ENCODE results near the gene CCDC12.

CCDC12 gene

DNA sequence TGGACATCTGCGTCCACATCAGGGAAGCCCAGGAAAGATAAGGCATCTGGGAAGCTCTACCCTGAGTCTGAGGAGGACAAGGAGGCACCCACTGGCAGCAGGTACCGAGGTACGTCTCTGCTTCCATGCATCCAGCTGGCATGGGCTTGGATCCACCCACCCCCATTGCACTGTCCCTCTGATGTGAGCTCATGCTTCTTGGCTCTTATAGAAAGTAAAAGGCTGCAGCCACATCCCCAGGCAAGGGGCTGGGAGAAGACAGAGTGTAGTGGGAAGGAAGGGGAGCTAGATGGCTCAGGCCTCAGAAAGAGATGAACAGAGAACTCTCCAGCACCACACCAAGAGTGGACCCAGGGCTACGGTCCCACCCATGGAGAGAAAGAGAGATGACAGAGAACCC lies 80.8 kb downstream of the CCDC12 start:
- no peak overlapping the region for H3K4me3 ChIP-seq (ENCODE audit: low read depth, low read length)

DNA sequence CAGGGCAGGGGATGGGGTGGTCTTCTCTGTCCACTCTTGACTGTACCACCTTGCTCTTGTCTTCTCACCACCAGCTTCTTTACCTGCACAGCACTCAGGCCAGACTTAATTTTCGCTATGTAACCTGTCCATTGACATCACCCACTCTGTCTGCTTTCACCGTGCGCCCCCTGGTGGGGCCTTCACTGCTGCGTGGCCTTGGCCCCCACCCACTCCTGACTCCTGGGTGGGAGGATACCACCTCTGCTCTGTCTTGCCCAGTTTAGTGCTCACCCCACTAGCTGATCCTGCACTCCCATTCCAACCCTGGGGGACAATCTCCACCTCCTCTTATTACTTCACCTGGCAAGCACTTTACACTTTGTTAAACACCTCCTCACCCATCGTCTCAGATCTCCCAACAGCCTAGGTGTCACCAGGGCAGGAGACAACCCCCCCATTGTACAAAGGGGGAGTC lies 81.3 kb downstream of the CCDC12 start:
- H3K4me3 ChIP-seq (ENCODE audit: low read depth, low read length), result no peak overlapping the region

DNA sequence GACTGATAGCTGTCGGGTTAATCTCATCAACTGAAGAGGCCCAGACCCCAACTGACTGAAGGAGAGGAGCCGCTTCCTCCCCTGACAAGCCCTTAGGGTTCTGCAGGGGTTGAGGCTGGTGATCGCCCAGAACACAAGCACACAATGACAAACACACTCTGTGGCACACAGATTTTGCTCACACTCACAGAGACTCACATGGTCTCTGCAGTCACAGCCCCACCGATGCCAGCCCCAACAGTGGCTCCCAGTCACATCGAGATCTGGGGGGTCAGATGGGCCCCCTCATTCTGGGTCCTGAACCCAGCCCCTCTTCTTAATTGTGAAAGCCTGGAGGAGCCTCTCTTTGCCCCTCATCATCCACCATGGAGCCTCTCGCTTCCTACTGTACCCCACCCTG lies 82.3 kb downstream of the CCDC12 start:
- no peak overlapping the region for H3K4me3 ChIP-seq (ENCODE audit: low read depth, low read length)

DNA sequence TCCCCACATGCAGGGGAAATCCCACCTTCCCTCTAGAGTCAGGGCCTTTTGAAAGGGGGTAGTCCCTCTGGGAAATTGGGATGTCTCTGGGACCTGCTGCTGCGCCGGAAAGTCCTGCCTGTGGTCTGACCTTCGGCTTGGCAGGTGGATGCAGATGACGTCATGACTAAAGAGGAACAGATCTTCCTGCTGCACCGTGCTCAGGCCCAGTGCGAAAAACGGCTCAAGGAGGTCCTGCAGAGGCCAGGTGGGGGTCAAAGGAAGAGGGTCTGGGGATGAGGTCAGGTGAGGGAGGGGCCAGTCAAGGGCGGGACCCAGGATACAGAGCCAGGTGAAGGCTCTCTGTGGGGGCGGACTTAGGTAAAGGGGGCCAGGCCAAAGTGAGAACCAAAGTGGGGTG lies 82.8 kb downstream of the CCDC12 start:
- H3K4me3 ChIP-seq (ENCODE audit: low read depth, low read length), result no peak overlapping the region

DNA sequence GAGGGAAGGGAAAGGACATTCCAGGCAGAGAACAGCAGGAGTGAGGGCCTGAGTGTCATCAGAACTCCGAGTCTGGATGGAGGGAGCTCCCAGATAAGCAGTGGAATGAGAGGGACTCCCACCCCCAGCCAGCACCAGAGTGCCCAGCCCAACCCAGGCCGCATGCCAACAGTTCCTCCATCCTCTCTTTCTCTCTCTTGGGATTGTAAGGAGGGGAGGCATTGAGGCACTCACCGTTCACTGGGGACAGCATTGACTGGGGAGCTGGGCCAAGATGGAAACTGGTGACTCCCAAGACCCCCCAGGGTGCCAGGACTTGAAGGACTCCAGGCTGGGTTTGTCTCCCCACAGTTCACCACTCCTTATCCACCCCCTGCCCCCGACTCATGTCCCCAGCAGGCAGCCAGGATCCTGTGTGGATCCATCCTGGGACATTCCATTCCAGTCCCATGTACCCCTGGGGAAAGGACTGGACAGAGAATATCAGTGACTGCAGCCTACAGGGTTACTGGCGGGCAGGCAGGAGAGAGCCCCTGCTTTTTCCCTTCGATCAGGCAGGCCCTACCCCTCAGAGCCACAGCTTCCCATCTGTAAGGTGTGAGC lies 83.3 kb downstream of the CCDC12 start:
- no peak overlapping the region for H3K4me3 ChIP-seq (ENCODE audit: low read depth, low read length)

DNA sequence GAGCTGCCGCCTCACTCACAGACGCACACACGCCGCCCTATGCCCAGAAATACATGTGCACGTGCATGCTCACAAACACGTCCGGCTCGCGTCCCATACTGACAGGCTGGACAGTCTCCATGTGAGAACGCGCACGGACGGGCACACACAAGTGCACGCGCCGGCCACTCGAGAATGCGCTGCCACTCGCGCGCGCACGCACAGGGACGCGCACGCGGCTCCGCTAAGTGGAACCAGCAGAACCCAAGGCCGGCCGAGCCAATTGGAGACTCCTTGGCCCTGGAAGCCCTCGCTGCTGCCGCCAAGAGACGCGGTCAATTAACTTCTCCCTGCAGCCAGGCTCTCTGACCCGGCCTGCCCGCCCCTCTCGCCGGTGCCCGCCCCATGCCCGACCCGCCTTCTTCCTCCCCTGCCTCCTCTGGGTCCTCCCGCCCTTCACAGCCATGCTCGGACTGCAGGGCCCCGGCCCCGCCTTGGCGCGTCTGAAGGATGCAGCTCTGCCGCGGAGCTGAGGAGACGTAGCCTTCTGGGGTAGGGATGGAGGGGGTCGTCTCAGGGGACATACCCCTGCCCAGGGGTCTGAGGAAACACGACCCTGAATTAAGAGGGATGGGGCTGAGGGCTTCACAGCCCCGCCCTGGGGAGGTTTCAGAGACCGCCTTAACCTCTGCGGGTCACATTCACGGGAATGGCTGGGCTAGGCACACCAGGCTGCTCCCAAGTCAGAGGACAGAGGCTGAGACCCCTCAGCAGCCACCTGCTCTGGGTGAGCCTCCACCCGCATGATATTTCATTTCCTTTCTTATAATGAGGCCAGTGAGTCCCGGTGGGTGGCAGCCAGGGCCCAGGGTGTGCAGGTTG lies 84.0 kb downstream of the CCDC12 start:
- H3K4me3 ChIP-seq (ENCODE audit: low read depth, low read length), result peak overlapping the region; percentile 33

DNA sequence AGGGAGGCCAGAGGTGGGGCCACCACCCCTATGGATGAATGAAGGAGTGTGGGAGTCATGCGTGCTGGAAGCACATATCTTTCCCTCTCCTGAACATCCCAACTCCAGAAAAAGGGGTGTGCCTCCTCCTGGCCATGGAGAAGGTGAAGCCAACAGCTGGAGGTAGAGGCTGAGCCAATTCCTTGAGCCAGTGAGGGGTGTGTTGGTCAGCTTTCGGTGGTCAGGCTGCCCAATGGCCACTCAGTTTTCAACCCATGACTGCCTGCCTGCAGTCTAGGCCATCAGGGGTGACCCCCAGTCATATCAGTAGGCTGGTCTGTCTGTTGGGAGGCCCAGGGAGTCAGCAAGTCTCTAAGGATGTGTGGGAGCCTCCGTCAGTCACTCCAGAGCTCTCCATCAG lies 85.4 kb downstream of the CCDC12 start:
- no peak overlapping the region for H3K4me3 ChIP-seq (ENCODE audit: low read depth, low read length)

DNA sequence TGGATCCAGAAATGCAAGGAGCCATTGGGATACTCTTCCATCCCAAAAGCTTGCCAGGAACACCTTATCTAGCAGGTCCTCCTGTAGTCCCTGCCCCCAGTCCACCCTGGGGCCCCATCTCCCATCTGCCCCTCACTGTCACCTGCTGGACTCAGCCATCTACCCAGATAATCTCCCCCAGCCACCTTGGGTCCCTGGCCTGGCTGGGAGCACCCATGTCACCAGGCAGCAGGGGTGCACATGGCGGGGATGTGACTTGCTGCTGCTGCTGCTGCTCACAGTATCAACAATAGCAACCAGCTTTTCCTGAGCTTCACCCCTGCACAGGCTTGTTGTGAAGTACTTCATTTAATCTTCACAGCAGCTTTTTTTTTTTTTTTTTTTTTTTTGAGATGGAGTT lies 86.4 kb downstream of the CCDC12 start:
- no peak overlapping the region for H3K4me3 ChIP-seq (ENCODE audit: low read depth, low read length)

DNA sequence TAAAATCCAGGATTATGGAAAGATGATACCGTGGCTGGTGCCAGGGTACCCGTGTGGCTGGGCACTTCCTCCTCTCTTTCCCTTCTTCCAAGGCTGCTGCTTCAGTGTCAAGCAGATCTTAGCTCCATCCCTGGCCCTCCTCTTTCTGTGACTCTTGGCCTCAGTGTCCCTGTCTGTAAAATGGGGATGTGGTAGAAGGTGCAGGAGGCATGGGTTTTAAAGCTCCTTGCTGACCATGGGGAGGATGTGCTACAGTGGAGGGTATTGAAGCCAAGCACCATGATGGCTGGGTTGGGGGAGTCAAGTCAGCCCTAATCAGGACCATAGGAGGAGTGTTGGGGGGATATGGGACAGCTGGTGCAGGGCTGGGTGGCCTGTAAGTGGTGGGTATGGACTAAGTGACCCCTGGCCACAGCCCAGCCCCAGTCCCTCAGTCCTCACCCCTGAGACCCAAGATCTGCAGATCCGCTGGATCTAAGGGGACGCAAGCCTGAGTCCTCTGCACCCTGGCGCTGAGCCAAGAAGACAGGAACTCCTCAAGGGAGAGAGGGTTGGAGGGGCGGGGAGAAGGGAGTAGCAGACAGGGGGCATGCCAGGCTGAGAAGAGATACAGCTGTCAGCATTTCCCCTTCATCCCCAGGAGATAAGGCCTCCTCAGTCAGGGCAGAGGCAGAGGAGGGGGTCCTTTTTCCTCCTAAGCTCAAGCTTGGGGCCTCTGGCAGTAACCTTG lies 87.0 kb downstream of the CCDC12 start:
- no peak overlapping the region for H3K4me3 ChIP-seq (ENCODE audit: low read depth, low read length)

DNA sequence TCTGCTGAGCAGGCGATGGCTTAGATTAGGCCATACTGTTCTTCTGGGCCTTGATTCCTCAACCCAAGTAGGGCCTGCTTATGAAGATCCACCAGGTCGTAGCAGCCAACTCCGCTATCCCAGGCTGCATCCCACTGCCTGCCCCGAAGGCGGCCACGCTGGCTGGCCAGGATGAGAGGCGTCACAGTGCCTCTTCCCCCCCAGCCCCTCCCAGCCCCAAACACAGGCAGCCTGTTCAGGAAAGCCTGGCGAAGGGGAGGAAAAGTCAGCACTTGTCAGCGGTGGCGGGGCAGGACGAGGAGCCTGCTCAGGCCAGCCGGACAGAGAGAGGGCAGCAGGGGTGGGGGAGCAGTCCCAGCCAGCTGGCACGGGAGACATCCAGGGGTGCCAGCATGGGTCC lies 87.8 kb downstream of the CCDC12 start:
- H3K4me3 ChIP-seq (ENCODE audit: low read depth, low read length), result no peak overlapping the region

DNA sequence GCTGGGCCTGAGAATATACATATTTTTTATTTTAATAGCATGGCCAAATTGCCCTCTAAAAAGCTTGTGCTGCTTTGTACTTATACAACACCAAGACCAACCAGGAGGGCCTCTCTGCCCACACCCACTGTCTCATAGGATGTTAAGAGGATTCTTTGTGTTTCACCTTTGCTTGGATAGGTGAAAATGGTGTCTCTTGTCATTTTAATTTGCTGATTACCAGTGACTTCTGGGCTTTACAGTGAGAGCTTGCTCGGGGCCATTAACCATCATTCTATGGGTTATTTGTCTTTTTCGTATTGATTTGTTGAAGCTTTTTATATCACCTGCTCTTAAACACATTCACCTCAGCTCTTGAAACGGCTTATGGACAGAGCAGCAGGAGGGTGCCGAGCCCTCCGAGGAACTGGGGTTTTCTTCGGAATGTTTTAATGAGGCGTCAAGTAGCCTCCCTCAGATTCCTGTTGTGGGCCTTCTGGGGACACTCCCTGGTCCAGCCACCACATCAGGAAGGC lies 88.5 kb downstream of the CCDC12 start:
- H3K4me3 ChIP-seq (ENCODE audit: low read depth, low read length), result no peak overlapping the region

DNA sequence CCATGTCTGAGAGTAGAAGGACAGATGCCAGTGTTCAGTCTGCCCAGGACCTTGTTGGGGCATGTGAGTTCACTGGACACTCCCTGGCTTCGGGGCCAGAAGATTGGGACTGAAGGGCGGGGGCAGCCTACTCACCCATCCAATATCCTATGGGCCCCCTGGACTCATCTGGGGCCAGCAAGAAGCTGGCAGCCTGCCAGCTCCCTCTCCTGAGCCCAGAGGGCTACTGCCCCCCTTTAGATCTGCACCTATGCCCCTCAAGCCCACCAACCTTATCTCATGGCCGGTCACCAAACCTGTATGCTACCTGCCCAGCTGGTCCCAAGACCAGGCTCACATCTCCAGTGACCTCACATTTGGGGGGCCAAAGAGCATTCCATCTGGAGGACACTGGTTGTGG lies 90.9 kb downstream of the CCDC12 start:
- H3K4me3 ChIP-seq (ENCODE audit: low read depth, low read length), result no peak overlapping the region

DNA sequence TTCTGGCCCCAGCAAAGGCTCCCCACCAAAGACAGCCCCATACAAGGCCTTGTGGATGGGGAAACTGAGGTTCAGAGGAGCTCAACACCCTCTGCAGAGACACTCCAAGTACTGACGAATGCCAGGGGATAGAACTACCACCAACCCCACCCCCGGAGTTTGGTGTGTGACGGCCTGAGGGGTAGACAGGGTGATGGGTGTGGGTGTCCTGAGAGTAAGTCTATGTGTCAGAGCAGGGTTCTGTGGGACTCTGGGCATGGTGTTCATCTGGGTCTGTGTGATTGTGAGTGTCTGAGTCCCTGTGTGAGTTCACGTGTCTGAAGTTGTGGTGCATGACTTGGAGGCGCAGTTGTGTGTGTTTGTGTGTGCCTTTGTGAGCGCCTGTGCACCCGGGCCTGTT lies 91.6 kb downstream of the CCDC12 start:
- no peak overlapping the region for H3K4me3 ChIP-seq (ENCODE audit: low read depth, low read length)

DNA sequence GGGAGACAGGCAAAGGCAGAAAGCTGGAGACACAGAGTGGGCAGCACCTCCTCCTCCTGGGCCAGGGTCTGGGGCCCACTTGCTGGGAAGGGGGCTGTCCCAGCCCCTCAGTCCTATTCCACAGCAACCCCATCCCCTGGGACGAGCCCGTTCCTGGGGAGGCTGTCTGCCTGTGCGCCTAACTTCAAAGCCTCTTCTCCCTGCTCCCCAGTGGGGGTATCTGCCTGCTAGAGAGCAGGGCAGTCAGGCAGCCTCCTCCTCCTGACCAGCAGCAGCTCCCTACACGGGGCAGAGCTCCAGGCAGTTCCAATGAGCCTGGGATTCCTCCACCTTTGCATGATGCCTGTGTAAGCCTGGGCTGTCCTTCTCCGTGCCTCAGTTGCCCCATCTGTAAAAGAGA lies 92.1 kb downstream of the CCDC12 start:
- H3K4me3 ChIP-seq (ENCODE audit: low read depth, low read length), result no peak overlapping the region

DNA sequence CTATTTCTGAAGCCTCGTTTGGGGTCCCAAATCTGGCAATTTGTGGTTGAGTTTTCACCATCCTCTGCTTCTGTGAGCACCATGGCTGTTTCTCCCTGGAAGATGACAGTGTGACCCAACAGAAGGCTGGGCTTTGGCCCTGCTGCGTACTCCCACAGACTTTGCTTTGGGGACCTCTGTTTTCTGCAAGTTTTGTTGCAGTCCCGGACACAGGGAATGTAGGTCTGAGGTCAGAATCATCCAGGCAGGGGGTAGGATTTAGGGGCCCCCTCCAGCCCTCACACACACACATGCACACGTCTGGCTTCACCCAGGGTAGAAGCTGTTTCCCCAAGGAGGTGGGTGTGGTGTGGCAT lies 92.7 kb downstream of the CCDC12 start:
- H3K4me3 ChIP-seq (ENCODE audit: low read depth, low read length), result peak overlapping the region; percentile 13

DNA sequence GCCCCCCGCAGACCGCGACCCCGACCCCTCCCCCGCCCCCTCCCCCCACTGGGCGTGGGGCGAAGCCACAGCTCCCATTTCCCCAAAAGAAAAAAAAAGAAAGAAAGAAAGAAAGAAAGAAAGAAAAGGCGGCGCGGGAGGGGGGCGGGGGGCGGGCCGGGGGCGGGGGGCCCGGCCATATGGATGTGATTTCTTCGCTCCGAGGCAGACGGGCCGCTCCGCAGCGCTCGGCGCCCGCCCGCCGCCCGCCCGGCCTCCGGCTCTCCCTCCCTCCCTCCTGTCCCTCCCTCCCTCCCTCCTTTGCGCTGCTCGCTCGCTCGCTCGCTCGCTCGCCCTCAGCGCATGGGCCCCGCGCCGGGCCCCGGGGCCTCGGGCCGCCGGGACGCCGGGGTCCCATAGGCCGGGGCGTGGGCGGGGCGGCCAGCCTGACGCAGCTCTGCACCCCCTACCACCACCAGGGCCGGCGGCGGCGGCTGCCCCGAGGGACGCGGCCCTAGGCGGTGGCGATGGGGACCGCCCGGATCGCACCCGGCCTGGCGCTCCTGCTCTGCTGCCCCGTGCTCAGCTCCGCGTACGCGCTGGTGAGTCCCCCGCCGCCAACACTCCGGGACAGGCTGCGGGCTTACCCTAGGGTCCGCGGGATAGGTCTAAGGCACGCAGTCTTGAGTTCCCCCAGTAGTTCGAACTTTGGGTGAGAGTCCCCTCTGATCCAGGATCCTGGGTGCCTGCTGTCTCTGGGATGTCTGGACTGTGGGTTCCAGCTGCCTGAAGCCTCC lies 93.3 kb downstream of the CCDC12 start:
- H3K4me3 ChIP-seq (ENCODE audit: low read depth, low read length), result peak overlapping the region; percentile 13

DNA sequence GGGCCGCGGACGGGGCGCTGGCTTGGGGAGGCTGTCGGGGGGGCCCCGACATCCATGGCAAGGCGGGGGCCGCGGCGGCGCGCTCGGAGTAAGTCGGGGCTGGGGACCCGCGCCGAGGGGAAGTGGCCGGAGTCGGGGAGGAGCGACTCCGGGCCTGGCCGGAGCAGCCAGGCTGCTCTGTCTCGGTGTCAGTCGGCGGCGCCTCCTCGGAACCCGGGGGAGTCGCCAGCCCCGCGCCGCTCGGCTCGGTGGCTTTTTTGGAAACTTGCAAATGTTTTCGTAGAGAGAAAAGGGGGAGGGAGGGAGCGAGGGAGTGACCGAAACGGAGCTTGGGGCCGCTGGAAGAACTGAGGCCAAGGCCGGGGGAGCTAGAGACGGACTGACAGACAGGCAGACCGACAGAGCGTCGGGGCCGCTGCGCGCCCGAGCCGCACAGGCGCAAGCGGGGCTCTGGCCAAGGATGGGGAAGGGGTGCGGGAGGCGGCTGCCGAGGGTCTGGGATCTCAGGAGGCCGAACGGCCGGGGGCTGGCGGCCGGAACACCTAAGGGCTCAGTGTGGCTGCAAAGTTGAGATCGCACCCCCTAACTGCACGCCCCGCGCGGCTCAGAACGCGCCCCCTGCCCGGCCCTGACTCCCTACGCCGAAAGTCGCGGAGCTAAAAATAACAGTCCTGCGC lies 94.0 kb downstream of the CCDC12 start:
- H3K4me3 ChIP-seq (ENCODE audit: low read depth, low read length), result peak overlapping the region; percentile 53

DNA sequence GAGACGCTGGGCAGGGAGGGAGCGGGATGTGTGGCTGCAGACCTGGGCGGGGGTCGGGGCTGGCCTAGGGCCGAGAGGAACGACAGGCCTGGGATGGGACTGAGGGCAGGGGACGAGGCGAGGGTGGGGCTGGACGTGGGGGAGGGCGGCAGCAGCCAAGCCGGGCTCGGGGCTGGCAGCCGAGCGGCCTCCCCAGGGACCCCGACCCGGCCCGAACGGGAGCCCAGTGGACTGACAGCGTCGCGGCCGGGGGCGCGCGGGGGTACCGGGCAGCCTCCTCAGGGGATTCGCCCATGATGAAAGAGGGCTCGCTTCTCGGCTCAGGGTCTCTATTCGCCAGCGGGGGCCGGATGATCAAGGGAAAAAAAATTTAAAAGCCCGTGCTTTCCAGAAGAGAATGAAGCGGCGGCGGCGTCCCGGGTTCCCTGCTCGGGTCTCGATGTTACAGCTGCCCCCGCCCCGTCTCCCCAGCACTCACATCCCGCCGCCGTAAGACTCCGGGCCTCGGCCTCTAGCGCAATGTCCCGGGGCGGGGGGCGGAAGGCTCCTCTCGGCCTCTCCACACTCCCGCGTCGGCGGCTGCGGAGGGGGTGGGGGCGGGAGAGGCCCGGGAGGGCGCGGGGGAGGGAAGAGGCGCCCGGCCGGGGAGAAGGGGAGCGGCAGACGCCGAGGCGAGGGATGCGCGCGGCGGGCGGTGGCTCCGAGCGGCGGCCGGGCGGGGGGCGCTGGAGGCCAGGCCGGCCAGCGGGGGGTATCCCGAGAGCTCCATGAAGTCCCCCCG lies 94.8 kb downstream of the CCDC12 start:
- peak overlapping the region; percentile 53 for H3K4me3 ChIP-seq (ENCODE audit: low read depth, low read length)

DNA sequence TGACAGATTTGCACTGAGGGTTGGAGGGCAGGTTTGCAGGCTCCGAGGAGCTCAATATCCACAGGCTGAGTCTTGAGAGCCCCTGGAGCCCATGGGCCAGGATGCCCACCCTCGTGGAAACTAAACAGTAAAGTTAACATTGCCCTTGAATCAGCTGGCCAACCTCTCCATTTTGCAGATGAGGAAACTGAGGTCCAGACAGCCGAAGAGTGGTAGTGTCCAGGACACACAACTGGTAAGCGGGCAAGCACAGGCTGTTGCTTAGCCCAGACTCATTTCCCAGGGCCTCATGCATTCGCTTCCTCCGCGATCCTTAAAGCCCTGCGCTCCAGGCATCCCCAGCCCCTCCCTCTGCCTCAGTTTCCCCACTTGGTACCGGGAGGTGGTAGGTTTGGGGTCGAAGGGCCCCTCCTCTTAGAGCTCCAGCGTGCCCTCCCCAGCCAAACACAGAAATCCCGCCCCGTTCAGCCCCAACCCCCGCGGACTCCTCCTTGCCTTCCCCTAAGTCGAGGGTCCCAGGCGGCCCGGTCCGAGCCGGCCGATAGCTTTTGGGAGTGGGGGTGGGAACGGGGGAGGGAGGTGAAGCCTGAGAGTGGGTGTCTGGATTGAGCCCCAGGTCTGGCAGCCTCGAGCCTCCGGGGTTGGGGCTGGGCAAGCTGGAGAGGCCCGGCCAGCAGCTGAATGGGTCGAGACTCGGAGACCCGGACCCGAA lies 95.5 kb downstream of the CCDC12 start:
- no peak overlapping the region for H3K4me3 ChIP-seq (ENCODE audit: low read depth, low read length)

All from iPS-11a (cell line).